ENCODE data around the gene CANX.
A peak's percentile ranks its signal among the peaks of the same experiment; 100 is the strongest.

GRCh38 chr5:179668391-179668790, 30.4 kb upstream of the CANX start:
- TF ChIP-seq, protein P1, sequence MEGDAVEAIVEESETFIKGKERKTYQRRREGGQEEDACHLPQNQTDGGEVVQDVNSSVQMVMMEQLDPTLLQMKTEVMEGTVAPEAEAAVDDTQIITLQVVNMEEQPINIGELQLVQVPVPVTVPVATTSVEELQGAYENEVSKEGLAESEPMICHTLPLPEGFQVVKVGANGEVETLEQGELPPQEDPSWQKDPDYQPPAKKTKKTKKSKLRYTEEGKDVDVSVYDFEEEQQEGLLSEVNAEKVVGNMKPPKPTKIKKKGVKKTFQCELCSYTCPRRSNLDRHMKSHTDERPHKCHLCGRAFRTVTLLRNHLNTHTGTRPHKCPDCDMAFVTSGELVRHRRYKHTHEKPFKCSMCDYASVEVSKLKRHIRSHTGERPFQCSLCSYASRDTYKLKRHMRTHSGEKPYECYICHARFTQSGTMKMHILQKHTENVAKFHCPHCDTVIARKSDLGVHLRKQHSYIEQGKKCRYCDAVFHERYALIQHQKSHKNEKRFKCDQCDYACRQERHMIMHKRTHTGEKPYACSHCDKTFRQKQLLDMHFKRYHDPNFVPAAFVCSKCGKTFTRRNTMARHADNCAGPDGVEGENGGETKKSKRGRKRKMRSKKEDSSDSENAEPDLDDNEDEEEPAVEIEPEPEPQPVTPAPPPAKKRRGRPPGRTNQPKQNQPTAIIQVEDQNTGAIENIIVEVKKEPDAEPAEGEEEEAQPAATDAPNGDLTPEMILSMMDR (IDR thresholded peaks at IDR 0.05): peak in 1 of 4 experiments; percentile 9
- no peak for TF ChIP-seq POLR2A (IDR thresholded peaks at IDR 0.05)

All from uterus (tissue), 2 donors.